GM12878 (cell line): ENCODE results near the gene AGO4. TPM values are rescaled to one million over a fixed set of nuclear protein-coding genes. Genes with fewer than 3 reads are reported as not detected.
A peak's percentile ranks its signal among the peaks of the same experiment; 100 is the strongest.

Source experiments
- CBX5 ChIP-seq: sonication (generic); IDR thresholded peaks from 2 replicates; pipeline ENCODE4 v1.6.1; 2016; ENCODE audit warnings: low read depth, moderate library complexity, mild to moderate bottlenecking, inconsistent platforms
- CEBPB ChIP-seq, 2 experiments: fragments of 150-350 bp in 1 of 2; IDR thresholded peaks; 2 replicates each; pipeline ENCODE4 v1.6.1; 2012 to 2014; ENCODE audit warnings: low read depth in 2 of 2, low read length in 2 of 2, borderline replicate concordance in 1 of 2, inconsistent platforms in 1 of 2
- CREB1 ChIP-seq: IDR thresholded peaks from 2 replicates; pipeline ENCODE4 v1.6.1; 2012; ENCODE audit warnings: low read depth, mild to moderate bottlenecking, inconsistent platforms
- CREM ChIP-seq: IDR thresholded peaks from 2 replicates; pipeline ENCODE4 v1.6.1; 2014; ENCODE audit warnings: antibody characterized with exemption, low read depth
- ELK1 ChIP-seq: IDR thresholded peaks from 2 replicates; pipeline ENCODE4 v1.6.1; 2012; ENCODE audit warnings: low read depth, low read length, improper control_type of control experiment
- GATAD2B ChIP-seq: fragments of 450-650 bp; conservative IDR thresholded peaks from 2 replicates; pipeline ENCODE4 v1.6.1; 2017; ENCODE audit warnings: low read depth, mild to moderate bottlenecking, moderate library complexity
- HDAC2 ChIP-seq: fragments of 200-600 bp; sonication (generic); IDR thresholded peaks from 2 replicates; pipeline ENCODE4 v1.6.1; 2017
- MYB ChIP-seq: fragments of 150-350 bp; IDR thresholded peaks from 2 replicates; pipeline ENCODE4 v1.6.1; 2014; ENCODE audit warnings: mild to moderate bottlenecking, low read depth, low read length, borderline replicate concordance
- NFYB ChIP-seq: IDR thresholded peaks from 2 replicates; pipeline ENCODE4 v1.6.1; 2011; ENCODE audit warnings: low read depth, mild to moderate bottlenecking, low read length, improper control_type of control experiment, moderate library complexity; ENCODE audit not compliant: insufficient read depth
- PAX5 ChIP-seq: IDR thresholded peaks from 2 replicates; pipeline ENCODE4 v1.6.1; 2011; ENCODE audit warnings: low read depth, low read length, borderline replicate concordance
- PRDM15 ChIP-seq: fragments of 450-650 bp; formaldehyde crosslinking; IDR thresholded peaks from 2 replicates; pipeline ENCODE4 v1.4.0; 2020; ENCODE audit warnings: mild to moderate bottlenecking, moderate library complexity
- RBBP5 ChIP-seq: fragments of 200-600 bp; sonication (generic); conservative IDR thresholded peaks from 2 replicates; pipeline ENCODE4 v1.6.1; 2016
- SMAD5 ChIP-seq: IDR thresholded peaks from 2 replicates; pipeline ENCODE4 v1.6.1; 2016; ENCODE audit warnings: antibody characterized with exemption, low read depth
- SREBF2 ChIP-seq: IDR thresholded peaks from 2 replicates; pipeline ENCODE4 v1.6.1; 2012; ENCODE audit warnings: mild to moderate bottlenecking, low read length
- ZNF207 ChIP-seq: fragments of 450-650 bp; IDR thresholded peaks from 2 replicates; pipeline ENCODE4 v1.6.1; 2014; ENCODE audit warnings: antibody characterized with exemption, mild to moderate bottlenecking, borderline replicate concordance
- ZNF592 ChIP-seq: fragments of 450-650 bp; IDR thresholded peaks from 2 replicates; pipeline ENCODE4 v1.6.1; 2017; ENCODE audit warnings: mild to moderate bottlenecking, moderate library complexity
- polyA plus RNA-seq, 11 experiments: library from polyadenylated mRNA; depleted of rRNA in 4 of 11; unstranded in 6 of 11; stranded (reverse) in 5 of 11; fragments of >200 nt; fragmentation: Nextera tagmentation in 4 of 11; fragmentation: Illumina TruSeq in 1 of 11; extraction: Ambion mirVana in 4 of 11; extraction: Trizol in 1 of 11; gene quantifications; 1 replicate in 1 of 11; 2 replicates in 10 of 11; pipeline versions ENCODE4 v1.2.1 to v1.2.3, GENCODE V29; 2011 to 2016; ENCODE audit warnings: inconsistent platforms in 2 of 11, missing spikeins in 2 of 11, low read depth in 1 of 11
- total RNA-seq, 4 experiments: library from RNA; depleted of rRNA in 3 of 4; stranded (reverse); fragments of >200 nt in 3 of 4; fragmentation: Illumina TruSeq in 1 of 4; extraction: Trizol in 1 of 4; gene quantifications; 2 replicates each; pipeline versions ENCODE4 v1.2.1 to v1.2.3, GENCODE V29; 2013 to 2021
- TF ChIP-seq, protein P1 (sequence below): fragments of 450-650 bp; IDR thresholded peaks from 2 replicates; pipeline ENCODE4 v1.6.1; 2017; ENCODE audit warnings: mild to moderate bottlenecking, moderate library complexity

Gene AGO4
- total and polyA plus RNA-seq, 10 of the 15 experiments (the other 5 are each of a cell fraction or from before 2014, with no cell fraction given): 1.2 to 7.9 (median 3.2) TPM

DNA sequence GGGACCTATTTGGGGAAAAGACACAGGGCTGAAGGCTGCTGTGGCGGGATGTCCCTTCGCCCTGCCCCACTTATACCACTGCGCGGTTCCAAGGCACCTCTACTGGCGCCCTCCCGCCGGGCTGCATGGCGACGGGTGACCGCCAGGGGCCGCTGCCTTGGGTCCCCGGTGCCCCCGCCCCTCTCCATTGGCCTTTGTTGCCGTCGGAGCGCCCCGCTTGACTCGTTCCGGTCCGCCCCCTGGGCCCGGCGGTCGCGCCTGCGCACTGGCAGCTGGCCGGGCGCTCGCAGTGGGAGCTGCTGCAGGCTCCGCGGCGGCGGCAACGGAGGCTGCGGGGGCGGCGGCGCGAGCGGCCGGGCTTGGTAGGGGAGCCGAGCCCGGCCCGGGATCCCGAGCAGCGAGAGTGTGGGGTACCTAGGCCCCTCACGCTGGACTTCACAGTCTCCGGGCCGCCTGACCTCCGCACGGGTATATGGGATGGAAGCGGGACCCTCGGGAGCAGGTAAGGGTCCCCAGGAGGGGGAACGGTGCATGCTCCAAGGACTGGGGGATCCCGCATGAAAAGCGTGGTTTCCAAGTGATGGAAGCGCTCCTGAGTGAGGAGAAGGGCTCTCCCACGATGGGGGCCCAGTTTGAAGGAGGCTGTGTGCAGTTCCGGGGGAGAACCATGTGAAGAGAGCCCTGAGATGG is 75.3 kb downstream of the AGO4 start, which contains the start of gene AGO1 (continued):
- no peak for TF ChIP-seq SMAD5
- TF ChIP-seq CEBPB (IDR thresholded peaks at IDR 0.05; ENCODE audit: borderline replicate concordance in 1 of 2, low read depth in 2 of 2, low read length in 2 of 2): no peak
- peak; percentile 46; the same call in 1 of the 2 replicates for TF ChIP-seq ELK1
- no peak for TF ChIP-seq RBBP5
- peak; percentile 85; the same call in 1 of the 2 replicates for TF ChIP-seq PAX5
- TF ChIP-seq ZNF592: peak; percentile 64; the same call in 1 of the 2 replicates
- TF ChIP-seq ZNF207: 0 out of 2 replicates have a peak, but pooled peaks have one; percentile 49
- TF ChIP-seq CREB1: peak; percentile 62; the same call in 1 of the 2 replicates
- TF ChIP-seq MYB: no peak
- TF ChIP-seq, protein P1, sequence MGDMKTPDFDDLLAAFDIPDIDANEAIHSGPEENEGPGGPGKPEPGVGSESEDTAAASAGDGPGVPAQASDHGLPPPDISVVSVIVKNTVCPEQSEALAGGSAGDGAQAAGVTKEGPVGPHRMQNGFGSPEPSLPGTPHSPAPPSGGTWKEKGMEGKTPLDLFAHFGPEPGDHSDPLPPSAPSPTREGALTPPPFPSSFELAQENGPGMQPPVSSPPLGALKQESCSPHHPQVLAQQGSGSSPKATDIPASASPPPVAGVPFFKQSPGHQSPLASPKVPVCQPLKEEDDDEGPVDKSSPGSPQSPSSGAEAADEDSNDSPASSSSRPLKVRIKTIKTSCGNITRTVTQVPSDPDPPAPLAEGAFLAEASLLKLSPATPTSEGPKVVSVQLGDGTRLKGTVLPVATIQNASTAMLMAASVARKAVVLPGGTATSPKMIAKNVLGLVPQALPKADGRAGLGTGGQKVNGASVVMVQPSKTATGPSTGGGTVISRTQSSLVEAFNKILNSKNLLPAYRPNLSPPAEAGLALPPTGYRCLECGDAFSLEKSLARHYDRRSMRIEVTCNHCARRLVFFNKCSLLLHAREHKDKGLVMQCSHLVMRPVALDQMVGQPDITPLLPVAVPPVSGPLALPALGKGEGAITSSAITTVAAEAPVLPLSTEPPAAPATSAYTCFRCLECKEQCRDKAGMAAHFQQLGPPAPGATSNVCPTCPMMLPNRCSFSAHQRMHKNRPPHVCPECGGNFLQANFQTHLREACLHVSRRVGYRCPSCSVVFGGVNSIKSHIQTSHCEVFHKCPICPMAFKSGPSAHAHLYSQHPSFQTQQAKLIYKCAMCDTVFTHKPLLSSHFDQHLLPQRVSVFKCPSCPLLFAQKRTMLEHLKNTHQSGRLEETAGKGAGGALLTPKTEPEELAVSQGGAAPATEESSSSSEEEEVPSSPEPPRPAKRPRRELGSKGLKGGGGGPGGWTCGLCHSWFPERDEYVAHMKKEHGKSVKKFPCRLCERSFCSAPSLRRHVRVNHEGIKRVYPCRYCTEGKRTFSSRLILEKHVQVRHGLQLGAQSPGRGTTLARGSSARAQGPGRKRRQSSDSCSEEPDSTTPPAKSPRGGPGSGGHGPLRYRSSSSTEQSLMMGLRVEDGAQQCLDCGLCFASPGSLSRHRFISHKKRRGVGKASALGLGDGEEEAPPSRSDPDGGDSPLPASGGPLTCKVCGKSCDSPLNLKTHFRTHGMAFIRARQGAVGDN: peak; percentile 62
- TF ChIP-seq CREM: 0 out of 2 replicates have a peak, but pooled peaks have one; percentile 24
- TF ChIP-seq PRDM15 (CRISPR knock-in tag): no peak
- no peak for TF ChIP-seq SREBF2
- 0 out of 2 replicates have a peak, but pooled peaks have one; percentile 53 for TF ChIP-seq CBX5
- peak; percentile 66; the same call in 1 of the 2 replicates for TF ChIP-seq GATAD2B
- TF ChIP-seq HDAC2: no peak
- TF ChIP-seq NFYB: peak; percentile 32; the same call in 1 of the 2 replicates
